IPS-20b (cell line): Measurements from ENCODE around the gene FARSA.

ENCODE experiments used
- H3K27ac ChIP-seq: one replicate; pipeline ENCODE4 v1.5.1; 2013; ENCODE audit warnings: low read length
- H3K27me3 ChIP-seq: 2 replicates; pipeline ENCODE4 v1.6.1; 2013; ENCODE audit warnings: mild to moderate bottlenecking, low read length, inconsistent platforms; ENCODE audit not compliant: insufficient read depth
- H3K36me3 ChIP-seq: 2 replicates; pipeline ENCODE4 v1.6.1; 2013; ENCODE audit warnings: low read depth, mild to moderate bottlenecking, inconsistent platforms, low read length, moderate library complexity; ENCODE audit not compliant: insufficient read depth
- H3K4me1 ChIP-seq: 2 replicates; pipeline ENCODE4 v1.6.1; 2013; ENCODE audit warnings: mild to moderate bottlenecking, control low read depth, inconsistent platforms, low read length, moderate library complexity; ENCODE audit not compliant: insufficient read depth
- H3K4me3 ChIP-seq: 2 replicates; pipeline ENCODE4 v1.5.1; 2013; ENCODE audit warnings: mild to moderate bottlenecking, low read length, inconsistent platforms
- H3K9ac ChIP-seq: 2 replicates; pipeline ENCODE4 v1.6.1; 2013; ENCODE audit warnings: low read depth, mild to moderate bottlenecking, inconsistent platforms, low read length, moderate library complexity
- H3K9me3 ChIP-seq: 2 replicates; pipeline ENCODE4 v1.6.1; 2013; ENCODE audit warnings: mild to moderate bottlenecking, low read depth, low read length, inconsistent platforms; ENCODE audit not compliant: insufficient read depth

FARSA gene

GRCh38 chr19:12885749-12886650, 47.5 kb downstream of the FARSA start:
- Histone ChIP-seq H3K9me3 (no peaks in the 10 kb centered on the region; the same call in 1 of the 2 replicates), H3K27ac (no peak overlapping the region), H3K4me1 (no peaks in the 10 kb centered on the region), H3K4me3 (peak overlapping the region; percentile 66), H3K9ac (peak overlapping the region; percentile 72; the same call in 1 of the 2 replicates), H3K27me3 (peaks cover 51% of the 10 kb centered on the region), H3K36me3 (no peaks in the 10 kb centered on the region)

GRCh38 chr19:12884926-12885748, 48.4 kb downstream of the FARSA start:
- H3K4me1 ChIP-seq = no peaks in the 10 kb centered on the region
- no peaks in the 10 kb centered on the region; the same call in 1 of the 2 replicates for H3K9me3 ChIP-seq
- H3K9ac ChIP-seq = peak overlapping the region; percentile 72; the same call in 1 of the 2 replicates
- H3K27me3 ChIP-seq = peaks cover 58% of the 10 kb centered on the region
- no peaks in the 10 kb centered on the region for H3K36me3 ChIP-seq
- peak overlapping the region; percentile 66 for H3K4me3 ChIP-seq
- no peak overlapping the region for H3K27ac ChIP-seq

GRCh38 chr19:12884627-12884925, 48.9 kb downstream of the FARSA start:
- H3K27ac ChIP-seq = no peak overlapping the region
- peaks cover 58% of the 10 kb centered on the region for H3K27me3 ChIP-seq
- H3K9ac ChIP-seq = peak overlapping the region; percentile 26; the same call in 1 of the 2 replicates
- H3K4me3 ChIP-seq = peak overlapping the region; percentile 66; the same call in 1 of the 2 replicates
- no peaks in the 10 kb centered on the region for H3K36me3 ChIP-seq
- H3K9me3 ChIP-seq = no peaks in the 10 kb centered on the region; the same call in 1 of the 2 replicates
- H3K4me1 ChIP-seq = no peaks in the 10 kb centered on the region

- Histone ChIP-seq H3K36me3 (no peaks in the 10 kb centered on the region), H3K9ac (no peak overlapping the region; the same call in 1 of the 2 replicates), H3K27me3 (peaks cover 58% of the 10 kb centered on the region), H3K9me3 (no peaks in the 10 kb centered on the region; the same call in 1 of the 2 replicates), H3K27ac (no peak overlapping the region), H3K4me3 (no peak overlapping the region), H3K4me1 (no peaks in the 10 kb centered on the region)
These were observed 49.3 kb downstream of the FARSA start for GRCh38 chr19:12884202-12884601.

DNA sequence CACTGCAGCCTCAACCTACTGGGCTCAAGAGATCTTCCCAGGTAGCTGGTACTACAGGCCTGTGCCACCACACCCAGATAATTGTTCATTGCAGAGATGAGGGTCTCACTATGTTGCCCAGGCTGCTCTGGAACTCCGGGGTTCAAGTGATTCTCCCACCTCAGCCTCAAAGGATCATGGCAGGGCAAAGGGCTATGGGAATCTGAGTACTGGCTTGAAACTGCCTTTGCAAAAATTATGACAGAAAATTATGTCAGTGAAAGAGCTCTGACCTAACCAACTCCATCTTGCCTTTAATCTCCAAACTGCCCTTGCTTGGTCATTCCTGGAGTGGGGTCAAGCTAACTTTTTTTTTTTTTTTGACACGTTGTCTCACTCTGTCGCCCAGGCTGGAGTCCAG, 50.9 kb downstream of the FARSA start:
- no peak overlapping the region for H3K9ac ChIP-seq
- H3K4me1 ChIP-seq = no peaks in the 10 kb centered on the region
- H3K9me3 ChIP-seq = no peaks in the 10 kb centered on the region; the same call in 1 of the 2 replicates
- no peak overlapping the region for H3K27ac ChIP-seq
- peaks cover 52% of the 10 kb centered on the region for H3K27me3 ChIP-seq
- H3K36me3 ChIP-seq = peaks cover 7% of the 10 kb centered on the region
- H3K4me3 ChIP-seq = no peak overlapping the region

- Histone ChIP-seq H3K36me3 (peaks cover 7% of the 10 kb centered on the region), H3K9ac (peak within 1 kb of the TSS; percentile 79), H3K27me3 (peaks cover 39% of the 10 kb centered on the region), H3K4me3 (peak within 1 kb of the TSS; percentile 83), H3K27ac (no peak within 1 kb of the TSS), H3K9me3 (no peaks in the 10 kb centered on the region; the same call in 1 of the 2 replicates), H3K4me1 (no peaks in the 10 kb centered on the region)
These were observed 52.2 kb downstream of the FARSA start, which contains the start of gene DNASE2 for GRCh38 chr19:12881172-12881808. TSS of gene DNASE2 (minus strand) at chr19:12881449. CDS start at chr19:12881375, 74 bp downstream.

GRCh38 chr19:12880551-12881171, 52.9 kb downstream of the FARSA start:
- Histone ChIP-seq H3K27ac (no peak overlapping the region), H3K4me1 (no peaks in the 10 kb centered on the region)

GRCh38 chr19:12875086-12875485, 58.4 kb downstream of the FARSA start:
- Histone ChIP-seq H3K4me3 (no peak overlapping the region), H3K27me3 (no peaks in the 10 kb centered on the region), H3K9me3 (0 out of 2 replicates have a peak, but pooled peaks cover 4% of the 10 kb centered on the region), H3K9ac (no peak overlapping the region), H3K36me3 (peaks cover 7% of the 10 kb centered on the region), H3K27ac (no peak overlapping the region), H3K4me1 (no peaks in the 10 kb centered on the region)

More at GRCh38 chr19:12880551-12881171, 52.9 kb downstream of the FARSA start:
- no peaks in the 10 kb centered on the region; the same call in 1 of the 2 replicates for H3K9me3 ChIP-seq
- H3K9ac ChIP-seq = peak overlapping the region; percentile 79
- peak overlapping the region; percentile 83 for H3K4me3 ChIP-seq
- H3K36me3 ChIP-seq = peaks cover 7% of the 10 kb centered on the region
- peaks cover 33% of the 10 kb centered on the region for H3K27me3 ChIP-seq

DNA sequence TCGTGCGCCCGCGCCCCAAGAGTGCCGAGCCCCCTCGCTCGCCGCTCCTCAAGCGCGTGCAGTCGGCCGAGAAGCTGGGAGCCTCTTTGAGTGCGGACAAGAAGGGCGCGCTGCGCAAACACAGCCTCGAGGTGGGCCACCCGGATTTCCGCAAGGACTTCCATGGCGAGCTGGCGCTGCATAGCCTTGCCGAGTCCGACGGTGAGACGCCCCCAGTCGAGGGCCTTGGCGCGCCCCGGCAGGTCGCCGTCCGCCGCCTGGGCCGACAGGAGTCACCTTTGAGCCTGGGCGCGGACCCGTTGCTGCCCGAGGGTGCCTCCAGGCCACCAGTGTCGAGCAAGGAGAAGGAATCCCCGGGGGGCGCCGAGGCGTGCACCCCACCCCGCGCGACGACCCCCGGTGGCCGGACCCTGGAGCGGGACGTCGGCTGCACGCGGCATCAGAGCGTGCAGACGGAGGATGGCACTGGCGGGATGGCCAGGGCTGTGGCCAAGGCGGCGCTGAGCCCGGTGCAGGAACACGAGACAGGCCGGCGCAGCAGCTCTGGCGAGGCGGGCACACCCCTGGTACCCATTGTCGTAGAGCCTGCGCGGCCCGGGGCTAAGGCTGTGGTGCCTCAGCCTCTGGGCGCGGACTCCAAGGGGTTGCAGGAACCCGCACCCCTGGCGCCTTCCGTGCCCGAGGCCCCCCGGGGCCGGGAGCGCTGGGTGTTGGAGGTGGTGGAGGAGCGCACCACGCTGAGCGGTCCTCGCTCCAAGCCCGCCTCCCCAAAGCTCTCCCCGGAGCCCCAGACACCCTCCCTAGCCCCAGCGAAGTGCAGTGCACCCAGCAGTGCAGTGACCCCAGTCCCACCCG, 59.4 kb downstream of the FARSA start:
- H3K36me3 ChIP-seq = peaks cover 9% of the 10 kb centered on the region
- H3K27me3 ChIP-seq = no peaks in the 10 kb centered on the region
- no peak overlapping the region for H3K9ac ChIP-seq
- no peaks in the 10 kb centered on the region for H3K4me1 ChIP-seq
- H3K9me3 ChIP-seq = 0 out of 2 replicates have a peak, but pooled peaks cover 4% of the 10 kb centered on the region
- H3K27ac ChIP-seq = no peak overlapping the region
- H3K4me3 ChIP-seq = no peak overlapping the region
